GM12878 (cell line): ENCODE results near the gene OSER1. TPM values are rescaled to one million over a fixed set of nuclear protein-coding genes. Genes with fewer than 3 reads are reported as not detected.

Experiments
- ATAC-seq: fragments of 200-7000 bp; cut with Tn5 transposase; 3 replicates; pipeline ENCODE4 v1.9.1; 2020; ENCODE audit warnings: mild to moderate bottlenecking, moderate library complexity
- BruUV-seq: library from RNA; stranded (reverse); fragments of 400-500 nt; replicated peaks from 2 replicates; lab custom pipeline; 2021; lab: Mats Ljungman, UMichigan
- CTCF ChIA-PET: fragments of 300-600 bp; sonication (Branson Sonifier 250); formaldehyde crosslinking; extraction: SDS; loops from one replicate; lab custom pipeline; 2021; ENCODE audit warnings: inconsistent platforms; lab: Yijun Ruan, JAX
- POLR2A ChIA-PET: fragments of 350-600 bp; formaldehyde crosslinking; extraction: SDS; loops from one replicate; lab custom pipeline; 2021; ENCODE audit warnings: inconsistent platforms; lab: Charles Lee
- RAD21 ChIA-PET: fragments of 300-600 bp; sonication (Branson Sonifier 250); formaldehyde crosslinking; loops from one replicate; lab custom pipeline; 2023; ENCODE audit warnings: antibody characterized with exemption; ENCODE audit not compliant: unreplicated experiment; lab: Charles Lee
- SMC1A ChIA-PET: fragments of 300-600 bp; sonication (Branson Sonifier 250); formaldehyde crosslinking; loops from one replicate; lab custom pipeline; 2023; ENCODE audit not compliant: unreplicated experiment, uncharacterized antibody; lab: Charles Lee
- DNase-seq: peaks from one replicate; pipeline ENCODE4 v3.0.0-alpha.2; 2011; ENCODE audit warnings: low read depth, low spot score
- FAIRE-seq: peaks from 3 replicates; lab custom pipeline; 2011; peaks lifted over from hg19 to GRCh38; lab: Jason Lieb, UNC
- H2AFZ ChIP-seq: 2 replicates; pipeline ENCODE4 v1.6.0; 2011; ENCODE audit warnings: low read depth, low read length, control low read depth; ENCODE audit not compliant: control insufficient read depth
- H3K27ac ChIP-seq: 2 replicates; pipeline ENCODE4 v1.5.1; 2011; ENCODE audit warnings: control low read depth; ENCODE audit not compliant: control insufficient read depth, insufficient read depth
- H3K27me3 ChIP-seq, 2 experiments: replicated peaks in 1 of 2; 2 replicates each; pipeline versions ENCODE4 v1.6.0 to v1.6.1; 2011; ENCODE audit warnings: low read length in 1 of 2; ENCODE audit not compliant: control insufficient read depth in 2 of 2, insufficient read depth in 2 of 2
- H3K36me3 ChIP-seq, 2 experiments: 2 replicates each; pipeline ENCODE4 v1.5.1; 2011; ENCODE audit warnings: low read length in 1 of 2; ENCODE audit not compliant: control insufficient read depth in 2 of 2, insufficient read depth in 2 of 2
- H3K4me1 ChIP-seq: 2 replicates; pipeline ENCODE4 v1.6.1; 2011; ENCODE audit warnings: mild to moderate bottlenecking, low read length, moderate library complexity, mixed read lengths; ENCODE audit not compliant: control insufficient read depth, insufficient read depth
- H3K4me2 ChIP-seq: 2 replicates; pipeline ENCODE4 v1.6.0; 2011; ENCODE audit warnings: control low read depth; ENCODE audit not compliant: control insufficient read depth, insufficient read depth
- H3K4me3 ChIP-seq: fragments of 200-600 bp; sonication (generic); 2 replicates; pipeline ENCODE4 v1.5.1; 2016
- H3K79me2 ChIP-seq: 2 replicates; pipeline ENCODE4 v1.6.0; 2011; ENCODE audit warnings: low read length; ENCODE audit not compliant: control insufficient read depth, insufficient read depth
- H3K9ac ChIP-seq: 2 replicates; pipeline ENCODE4 v1.8.0; 2011; ENCODE audit warnings: low read length, control low read depth, mixed read lengths; ENCODE audit not compliant: control insufficient read depth, insufficient read depth
- H3K9me3 ChIP-seq: replicated peaks from 3 replicates; pipeline ENCODE4 v1.5.1; 2011; ENCODE audit warnings: mild to moderate bottlenecking, low read length; ENCODE audit not compliant: control insufficient read depth, insufficient read depth
- H4K20me1 ChIP-seq: 2 replicates; pipeline ENCODE4 v1.6.0; 2011; ENCODE audit not compliant: control insufficient read depth, insufficient read depth
- GABPA ChIP-seq: IDR thresholded peaks from 2 replicates; pipeline ENCODE4 v1.6.1; 2014; ENCODE audit warnings: antibody characterized with exemption, low read depth, mild to moderate bottlenecking, inconsistent platforms
- NR2C1 ChIP-seq: fragments of 450-650 bp; IDR thresholded peaks from 2 replicates; pipeline ENCODE4 v1.6.1; 2017; ENCODE audit warnings: antibody characterized with exemption, mild to moderate bottlenecking, moderate library complexity
- SMC3 ChIP-seq: IDR thresholded peaks from 2 replicates; pipeline ENCODE4 v1.6.1; 2011; ENCODE audit warnings: low read length, improper control_type of control experiment, borderline replicate concordance
- WGBS: methylation state at CpG from one replicate; pipeline ENCODE4 v1.1.6; 2016; ENCODE audit warnings: low lambda C conversion rate; ENCODE audit not compliant: insufficient replicate concordance, insufficient coverage; ENCODE audit errors: missing lambda C conversion rate; 5-methylcytosine and 5-hydroxymethylcytosine counted together
- in situ Hi-C: fragments of 300-500 bp; cut with MboI; formaldehyde crosslinking; loops from 9 replicates; pipeline ENCODE4 v1.14.3; 2018; ENCODE audit warnings: mixed read lengths
- intact Hi-C: fragments of 100-400 bp; cut with micrococcal nuclease; formaldehyde crosslinking; loops from one replicate; pipeline ENCODE4 v1.14.2; 2022; ENCODE audit not compliant: unreplicated experiment
- polyA plus RNA-seq, 11 experiments: library from polyadenylated mRNA; depleted of rRNA in 4 of 11; unstranded in 6 of 11; stranded (reverse) in 5 of 11; fragments of >200 nt; fragmentation: Nextera tagmentation in 4 of 11; fragmentation: Illumina TruSeq in 1 of 11; extraction: Ambion mirVana in 4 of 11; extraction: Trizol in 1 of 11; gene quantifications; 1 replicate in 1 of 11; 2 replicates in 10 of 11; pipeline versions ENCODE4 v1.2.1 to v1.2.3, GENCODE V29; 2011 to 2016; ENCODE audit warnings: inconsistent platforms in 2 of 11, missing spikeins in 2 of 11, low read depth in 1 of 11
- total RNA-seq, 4 experiments: library from RNA; depleted of rRNA in 3 of 4; stranded (reverse); fragments of >200 nt in 3 of 4; fragmentation: Illumina TruSeq in 1 of 4; extraction: Trizol in 1 of 4; gene quantifications; 2 replicates each; pipeline versions ENCODE4 v1.2.1 to v1.2.3, GENCODE V29; 2013 to 2021
- TF ChIP-seq, protein P1 (sequence below), 3 experiments: IDR thresholded peaks in 2 of 3; conservative IDR thresholded peaks in 1 of 3; 2 replicates each; pipeline ENCODE4 v1.5.1; 2011; ENCODE audit warnings: low read depth in 3 of 3, low read length in 3 of 3, mild to moderate bottlenecking in 3 of 3, control low read depth in 2 of 3, moderate library complexity in 2 of 3, inconsistent platforms in 1 of 3, mixed read lengths in 1 of 3; ENCODE audit not compliant: control insufficient read depth in 2 of 3, insufficient read depth in 1 of 3; ENCODE audit errors: extremely low read depth in 1 of 3
- TF ChIP-seq, protein P2 (sequence below): fragments of 450-650 bp; formaldehyde crosslinking; IDR thresholded peaks from 2 replicates; pipeline ENCODE4 v1.4.0; 2020; ENCODE audit warnings: mild to moderate bottlenecking, moderate library complexity
- TF ChIP-seq, protein P3 (sequence below): fragments of 450-650 bp; IDR thresholded peaks from 2 replicates; pipeline ENCODE4 v1.6.1; 2017; ENCODE audit warnings: mild to moderate bottlenecking, moderate library complexity

OSER1 gene
- total and polyA plus RNA-seq, 10 of the 15 experiments (the other 5 are each of a cell fraction or from before 2014, with no cell fraction given), result 19.3 to 63.8 (median 28.4) TPM

DNA sequence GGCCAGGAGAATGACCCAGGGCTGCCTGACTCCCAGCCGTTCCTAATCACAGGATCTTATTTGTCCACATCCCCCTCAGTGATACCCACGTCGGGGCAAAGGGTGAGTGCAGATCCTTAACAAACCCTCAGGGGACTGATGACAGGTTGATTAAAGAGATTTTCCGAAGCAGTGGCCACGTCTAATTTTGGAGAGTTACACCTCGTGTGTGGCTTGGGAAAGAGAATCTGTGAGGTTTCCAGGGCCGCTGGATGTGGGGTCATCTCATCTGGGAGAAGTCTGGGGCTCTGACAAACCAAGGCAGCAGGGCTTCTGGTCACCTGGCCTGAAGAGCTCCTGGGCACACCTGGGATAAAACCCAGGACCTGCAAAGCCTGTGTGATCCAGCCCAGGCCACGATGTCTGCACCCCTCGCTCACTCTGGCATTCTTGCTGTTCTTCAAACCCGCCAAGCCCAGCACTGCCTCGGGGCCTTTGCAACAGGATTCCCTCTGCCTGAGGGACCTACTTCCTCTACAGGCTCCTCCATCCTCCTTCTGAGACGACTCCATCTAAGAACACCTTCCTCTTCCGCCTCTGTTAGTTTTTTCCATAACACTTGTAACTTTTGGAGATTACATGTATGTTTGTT, 28.3 kb downstream of the OSER1 start (continued):
- TF ChIP-seq NR2C1, result no peak
- TF ChIP-seq, protein P1, sequence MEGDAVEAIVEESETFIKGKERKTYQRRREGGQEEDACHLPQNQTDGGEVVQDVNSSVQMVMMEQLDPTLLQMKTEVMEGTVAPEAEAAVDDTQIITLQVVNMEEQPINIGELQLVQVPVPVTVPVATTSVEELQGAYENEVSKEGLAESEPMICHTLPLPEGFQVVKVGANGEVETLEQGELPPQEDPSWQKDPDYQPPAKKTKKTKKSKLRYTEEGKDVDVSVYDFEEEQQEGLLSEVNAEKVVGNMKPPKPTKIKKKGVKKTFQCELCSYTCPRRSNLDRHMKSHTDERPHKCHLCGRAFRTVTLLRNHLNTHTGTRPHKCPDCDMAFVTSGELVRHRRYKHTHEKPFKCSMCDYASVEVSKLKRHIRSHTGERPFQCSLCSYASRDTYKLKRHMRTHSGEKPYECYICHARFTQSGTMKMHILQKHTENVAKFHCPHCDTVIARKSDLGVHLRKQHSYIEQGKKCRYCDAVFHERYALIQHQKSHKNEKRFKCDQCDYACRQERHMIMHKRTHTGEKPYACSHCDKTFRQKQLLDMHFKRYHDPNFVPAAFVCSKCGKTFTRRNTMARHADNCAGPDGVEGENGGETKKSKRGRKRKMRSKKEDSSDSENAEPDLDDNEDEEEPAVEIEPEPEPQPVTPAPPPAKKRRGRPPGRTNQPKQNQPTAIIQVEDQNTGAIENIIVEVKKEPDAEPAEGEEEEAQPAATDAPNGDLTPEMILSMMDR (IDR thresholded peaks at IDR 0.05 in 2 of 3, conservative IDR thresholded peaks at IDR 0.05 in 1 of 3; ENCODE audit: control insufficient read depth in 2 of 3, extremely low read depth in 1 of 3, insufficient read depth in 1 of 3, low read depth in 3 of 3, low read length in 3 of 3), result no peak
- TF ChIP-seq, protein P2, sequence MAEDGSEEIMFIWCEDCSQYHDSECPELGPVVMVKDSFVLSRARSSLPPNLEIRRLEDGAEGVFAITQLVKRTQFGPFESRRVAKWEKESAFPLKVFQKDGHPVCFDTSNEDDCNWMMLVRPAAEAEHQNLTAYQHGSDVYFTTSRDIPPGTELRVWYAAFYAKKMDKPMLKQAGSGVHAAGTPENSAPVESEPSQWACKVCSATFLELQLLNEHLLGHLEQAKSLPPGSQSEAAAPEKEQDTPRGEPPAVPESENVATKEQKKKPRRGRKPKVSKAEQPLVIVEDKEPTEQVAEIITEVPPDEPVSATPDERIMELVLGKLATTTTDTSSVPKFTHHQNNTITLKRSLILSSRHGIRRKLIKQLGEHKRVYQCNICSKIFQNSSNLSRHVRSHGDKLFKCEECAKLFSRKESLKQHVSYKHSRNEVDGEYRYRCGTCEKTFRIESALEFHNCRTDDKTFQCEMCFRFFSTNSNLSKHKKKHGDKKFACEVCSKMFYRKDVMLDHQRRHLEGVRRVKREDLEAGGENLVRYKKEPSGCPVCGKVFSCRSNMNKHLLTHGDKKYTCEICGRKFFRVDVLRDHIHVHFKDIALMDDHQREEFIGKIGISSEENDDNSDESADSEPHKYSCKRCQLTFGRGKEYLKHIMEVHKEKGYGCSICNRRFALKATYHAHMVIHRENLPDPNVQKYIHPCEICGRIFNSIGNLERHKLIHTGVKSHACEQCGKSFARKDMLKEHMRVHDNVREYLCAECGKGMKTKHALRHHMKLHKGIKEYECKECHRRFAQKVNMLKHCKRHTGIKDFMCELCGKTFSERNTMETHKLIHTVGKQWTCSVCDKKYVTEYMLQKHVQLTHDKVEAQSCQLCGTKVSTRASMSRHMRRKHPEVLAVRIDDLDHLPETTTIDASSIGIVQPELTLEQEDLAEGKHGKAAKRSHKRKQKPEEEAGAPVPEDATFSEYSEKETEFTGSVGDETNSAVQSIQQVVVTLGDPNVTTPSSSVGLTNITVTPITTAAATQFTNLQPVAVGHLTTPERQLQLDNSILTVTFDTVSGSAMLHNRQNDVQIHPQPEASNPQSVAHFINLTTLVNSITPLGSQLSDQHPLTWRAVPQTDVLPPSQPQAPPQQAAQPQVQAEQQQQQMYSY (CRISPR knock-in tag), result no peak

DNA sequence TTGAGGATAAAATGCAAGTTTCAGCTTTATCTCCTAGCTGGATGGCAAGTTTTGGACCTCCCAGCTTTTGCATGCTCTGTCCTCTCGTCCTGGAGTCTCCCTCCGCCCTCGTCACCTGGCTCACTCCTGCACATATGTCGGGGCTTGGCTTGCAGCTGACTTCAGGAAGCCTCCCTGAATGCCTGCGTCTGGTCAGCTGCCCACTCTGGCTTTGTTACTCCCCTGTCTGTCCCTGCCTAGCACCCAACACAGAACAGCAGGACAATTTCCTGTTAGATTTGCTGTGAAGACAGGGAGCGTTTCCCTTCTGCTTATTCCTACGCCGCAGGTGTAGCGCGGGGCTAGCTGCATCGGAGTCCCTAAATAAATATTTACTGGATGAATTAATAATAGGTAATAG, 29.0 kb downstream of the OSER1 start:
- in situ Hi-C loops, result no loop called here
- H3K27ac ChIP-seq, result no peak overlapping the region
- no peak overlapping the region for H3K9ac ChIP-seq
- no peaks in the 10 kb centered on the region for H3K79me2 ChIP-seq
- H2AFZ ChIP-seq, result no peak overlapping the region
- H3K4me3 ChIP-seq, result no peak overlapping the region
- CTCF ChIA-PET, result interaction anchor here (0.6 to 3.2 kb wide), 2 partner anchors 9 to 181 kb away, joined by 3 to 11 read pairs; no protein-coding TSS in a partner anchor
- H3K27me3 ChIP-seq, result peaks cover 2 to 4% of the 10 kb centered on the region in 2 experiments; a peak in 3 of 4 replicates
- no TSS peak for BruUV-seq
- ATAC-seq, result no peak
- no peaks in the 10 kb centered on the region for H3K36me3 ChIP-seq
- no peak for FAIRE-seq
- WGBS, result 68% methylated on average over 11 of the region's 11 CpGs
- SMC1A ChIA-PET, result no interaction called here
- no peaks in the 10 kb centered on the region for H3K4me1 ChIP-seq
- RAD21 ChIA-PET, result no interaction called here
- intact Hi-C loops, result no loop called here
- POLR2A ChIA-PET, result no interaction called here
- DNase-seq, result no peak
- H4K20me1 ChIP-seq, result no peaks in the 10 kb centered on the region
- H3K4me2 ChIP-seq, result no peak overlapping the region
- H3K9me3 ChIP-seq, result no peaks in the 10 kb centered on the region
- TF ChIP-seq SMC3 (no peak), GABPA (no peak)
- TF ChIP-seq, protein P2 (CRISPR knock-in tag), result no peak
- TF ChIP-seq, protein P3, sequence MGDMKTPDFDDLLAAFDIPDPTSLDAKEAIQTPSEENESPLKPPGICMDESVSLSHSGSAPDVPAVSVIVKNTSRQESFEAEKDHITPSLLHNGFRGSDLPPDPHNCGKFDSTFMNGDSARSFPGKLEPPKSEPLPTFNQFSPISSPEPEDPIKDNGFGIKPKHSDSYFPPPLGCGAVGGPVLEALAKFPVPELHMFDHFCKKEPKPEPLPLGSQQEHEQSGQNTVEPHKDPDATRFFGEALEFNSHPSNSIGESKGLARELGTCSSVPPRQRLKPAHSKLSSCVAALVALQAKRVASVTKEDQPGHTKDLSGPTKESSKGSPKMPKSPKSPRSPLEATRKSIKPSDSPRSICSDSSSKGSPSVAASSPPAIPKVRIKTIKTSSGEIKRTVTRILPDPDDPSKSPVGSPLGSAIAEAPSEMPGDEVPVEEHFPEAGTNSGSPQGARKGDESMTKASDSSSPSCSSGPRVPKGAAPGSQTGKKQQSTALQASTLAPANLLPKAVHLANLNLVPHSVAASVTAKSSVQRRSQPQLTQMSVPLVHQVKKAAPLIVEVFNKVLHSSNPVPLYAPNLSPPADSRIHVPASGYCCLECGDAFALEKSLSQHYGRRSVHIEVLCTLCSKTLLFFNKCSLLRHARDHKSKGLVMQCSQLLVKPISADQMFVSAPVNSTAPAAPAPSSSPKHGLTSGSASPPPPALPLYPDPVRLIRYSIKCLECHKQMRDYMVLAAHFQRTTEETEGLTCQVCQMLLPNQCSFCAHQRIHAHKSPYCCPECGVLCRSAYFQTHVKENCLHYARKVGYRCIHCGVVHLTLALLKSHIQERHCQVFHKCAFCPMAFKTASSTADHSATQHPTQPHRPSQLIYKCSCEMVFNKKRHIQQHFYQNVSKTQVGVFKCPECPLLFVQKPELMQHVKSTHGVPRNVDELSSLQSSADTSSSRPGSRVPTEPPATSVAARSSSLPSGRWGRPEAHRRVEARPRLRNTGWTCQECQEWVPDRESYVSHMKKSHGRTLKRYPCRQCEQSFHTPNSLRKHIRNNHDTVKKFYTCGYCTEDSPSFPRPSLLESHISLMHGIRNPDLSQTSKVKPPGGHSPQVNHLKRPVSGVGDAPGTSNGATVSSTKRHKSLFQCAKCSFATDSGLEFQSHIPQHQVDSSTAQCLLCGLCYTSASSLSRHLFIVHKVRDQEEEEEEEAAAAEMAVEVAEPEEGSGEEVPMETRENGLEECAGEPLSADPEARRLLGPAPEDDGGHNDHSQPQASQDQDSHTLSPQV, result no peak
